Measurements from ENCODE around the gene ANKRD33B. TPM values are rescaled to one million over a fixed set of nuclear protein-coding genes. Genes with fewer than 3 reads are reported as not detected.

ANKRD33B gene
- total RNA-seq, 1 donor from 2014 or later, result 22.6 TPM

DNA sequence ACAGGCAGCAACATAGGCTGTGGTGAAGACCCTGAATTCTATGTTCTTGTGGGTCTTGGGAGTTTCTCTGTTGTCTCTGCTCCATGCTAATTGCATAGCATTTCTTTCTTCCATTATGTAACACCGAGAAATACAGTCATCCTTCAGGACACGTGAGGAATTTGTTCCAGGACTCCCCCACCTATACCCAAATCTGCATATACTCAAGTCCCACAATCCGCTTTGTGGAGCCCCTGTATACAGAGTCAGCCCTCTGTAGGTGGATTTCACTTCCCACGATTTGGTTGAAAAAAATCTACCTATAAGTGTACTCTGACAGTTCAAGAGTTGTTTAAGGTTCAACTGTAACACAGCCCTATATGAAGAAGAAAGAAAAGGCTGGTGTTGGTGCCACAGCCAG, 22.1 kb downstream of the ANKRD33B start:
- no peak for ATAC-seq

DNA sequence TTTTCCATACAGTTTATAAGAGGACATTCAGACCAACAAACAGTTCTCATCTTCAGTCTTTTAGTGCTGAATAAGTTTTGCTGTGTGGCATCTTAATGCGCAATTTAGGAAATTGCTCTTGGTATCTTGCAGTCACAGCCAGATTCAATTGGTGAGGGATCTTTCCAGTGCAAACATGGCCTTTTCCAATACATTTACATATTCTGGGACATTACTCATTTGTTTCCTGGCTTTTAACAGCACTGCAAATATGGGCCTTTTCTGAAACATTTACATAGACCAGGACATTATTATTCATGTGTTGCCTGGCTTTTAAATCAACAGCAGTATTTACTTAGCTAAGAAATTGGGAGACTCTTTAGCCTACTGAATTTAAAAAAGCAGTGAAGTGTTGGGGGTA, 22.7 kb downstream of the ANKRD33B start:
- intact Hi-C loops (cut with DNase I), result no loop called here
- ATAC-seq, result no peak
- DNase-seq (ENCODE audit: low spot score), result no peak

More for the DNA sequence above, 22.1 kb downstream of the ANKRD33B start:
- intact Hi-C loops (cut with DNase I), result no loop called here
- DNase-seq (ENCODE audit: low spot score), result no peak

DNA sequence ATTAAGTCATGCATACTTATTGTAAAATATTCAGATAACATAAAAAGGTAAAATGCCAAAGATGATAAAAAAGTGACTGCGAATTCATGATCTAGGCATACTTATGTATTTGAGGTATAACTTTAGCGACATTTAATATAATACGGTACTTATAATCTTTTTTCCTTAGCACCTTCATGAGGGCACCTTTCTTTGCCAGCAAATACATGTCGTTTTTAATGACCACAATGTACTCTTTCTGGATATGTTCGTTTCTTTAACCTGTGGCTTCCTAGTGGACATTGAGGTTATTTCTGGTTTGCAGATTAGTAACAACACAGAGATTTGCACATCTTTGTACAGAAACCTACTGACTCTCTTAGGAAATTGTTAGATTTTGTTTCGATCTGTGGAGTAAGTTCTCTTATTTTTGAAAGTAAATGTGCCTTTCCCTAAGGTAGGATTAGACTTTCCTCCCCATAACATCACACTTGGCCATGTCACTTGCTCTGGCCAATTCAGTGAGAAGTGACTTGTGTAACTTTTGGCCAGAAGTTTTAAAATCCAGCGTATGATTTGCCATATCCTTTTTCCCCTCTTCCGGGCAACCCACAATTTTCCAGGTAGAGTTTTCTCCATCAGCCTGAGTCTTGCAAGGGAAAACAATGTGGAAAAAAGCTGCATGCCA, 24.4 kb downstream of the ANKRD33B start:
- intact Hi-C loops (cut with DNase I), result no loop called here
- no peak for ATAC-seq
- DNase-seq (ENCODE audit: low spot score), result no peak

DNA sequence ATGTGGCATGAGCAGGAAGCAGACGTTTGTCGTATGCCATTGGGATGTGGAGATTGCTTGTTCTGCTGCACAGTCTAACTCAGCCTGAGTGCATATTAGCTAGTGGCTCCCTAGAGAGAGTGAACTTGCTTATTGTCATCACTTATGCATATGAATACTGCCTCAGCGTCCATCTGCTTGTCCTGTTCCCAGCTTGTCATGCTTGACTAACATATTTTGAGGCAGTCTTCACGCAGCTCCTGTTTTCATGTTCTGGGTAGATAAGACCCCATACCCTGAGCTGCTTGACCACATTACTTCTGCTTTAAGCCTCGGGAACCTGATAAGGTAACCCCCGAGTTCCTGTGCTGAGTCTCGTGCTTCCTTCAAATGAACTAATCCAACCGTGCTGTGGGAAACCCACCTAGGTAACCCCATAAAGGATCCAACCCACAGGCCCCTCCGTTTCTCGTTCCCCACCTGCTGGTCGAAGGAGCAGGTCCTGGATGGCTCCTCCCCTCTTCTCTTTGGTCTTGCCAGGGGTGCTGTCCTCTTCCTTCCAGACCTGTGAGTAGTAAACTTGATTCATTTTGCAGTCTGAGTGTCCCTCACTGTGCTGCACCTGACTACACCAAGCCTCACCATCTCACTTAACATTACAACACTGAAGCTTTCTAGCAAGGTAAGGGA, 25.0 kb downstream of the ANKRD33B start:
- DNase-seq (ENCODE audit: low spot score) (no peak), ATAC-seq (no peak)
- intact Hi-C loops (cut with DNase I), result no loop called here

DNA sequence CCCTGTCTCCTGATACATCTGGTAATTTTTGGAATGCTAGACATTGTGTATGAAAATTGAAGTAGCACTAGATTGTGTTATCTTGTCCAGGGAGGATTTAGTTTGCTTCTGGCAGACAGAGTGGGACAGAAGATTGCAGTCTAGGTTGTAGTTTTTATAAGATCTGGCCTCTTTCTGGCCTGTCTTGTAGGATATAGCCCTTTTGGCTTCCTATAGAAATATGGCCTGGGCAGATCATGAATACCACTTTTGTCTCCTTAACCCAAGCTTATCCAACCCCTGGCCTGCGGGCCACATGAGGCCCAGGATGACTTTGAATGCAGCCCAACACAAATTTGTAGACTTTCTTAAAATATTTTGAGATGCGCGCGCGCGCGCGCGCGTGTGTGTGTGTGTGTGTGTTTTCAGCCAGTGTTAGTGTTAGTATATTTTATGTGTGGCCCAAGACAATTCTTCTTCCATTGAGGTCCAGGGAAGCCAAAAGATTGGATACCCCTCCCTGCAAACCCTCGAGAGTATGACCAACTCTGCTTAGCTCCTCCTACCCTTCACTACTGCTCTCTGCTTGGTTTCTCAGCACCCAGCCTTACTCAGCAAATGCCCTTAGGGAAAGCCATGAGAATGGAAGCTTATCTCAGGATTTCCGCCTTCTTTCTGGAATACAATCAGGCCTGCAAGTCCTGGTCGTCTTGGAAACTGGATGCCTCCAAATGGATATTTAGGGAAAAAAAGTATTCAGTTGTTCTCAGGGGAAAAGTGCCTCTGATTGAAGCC, 26.5 kb downstream of the ANKRD33B start:
- intact Hi-C loops (cut with DNase I), result no loop called here
- DNase-seq (ENCODE audit: low spot score), result no peak
- ATAC-seq, result peak; percentile 76

DNA sequence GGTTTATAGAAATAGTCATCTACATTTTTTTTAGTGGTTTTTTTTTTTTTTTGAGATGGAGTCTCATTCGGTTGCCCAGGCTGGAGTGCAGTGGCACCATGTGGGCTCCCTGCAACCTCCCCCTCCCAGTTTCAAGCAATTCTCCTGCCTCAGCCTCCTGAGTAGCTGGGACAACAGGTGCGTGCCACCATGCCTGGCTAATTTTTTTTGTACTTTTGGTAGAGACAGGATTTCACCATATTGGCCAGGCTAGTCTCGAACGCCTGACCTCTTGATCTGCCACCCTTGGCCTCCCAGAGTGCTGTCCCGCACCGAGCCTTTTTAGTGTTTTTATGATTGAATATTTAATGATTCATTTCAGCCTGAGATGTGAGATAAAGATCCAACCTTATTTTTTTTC, 27.3 kb downstream of the ANKRD33B start:
- intact Hi-C loops (cut with DNase I), result no loop called here
- no peak for DNase-seq (ENCODE audit: low spot score)
- no peak for ATAC-seq

DNA sequence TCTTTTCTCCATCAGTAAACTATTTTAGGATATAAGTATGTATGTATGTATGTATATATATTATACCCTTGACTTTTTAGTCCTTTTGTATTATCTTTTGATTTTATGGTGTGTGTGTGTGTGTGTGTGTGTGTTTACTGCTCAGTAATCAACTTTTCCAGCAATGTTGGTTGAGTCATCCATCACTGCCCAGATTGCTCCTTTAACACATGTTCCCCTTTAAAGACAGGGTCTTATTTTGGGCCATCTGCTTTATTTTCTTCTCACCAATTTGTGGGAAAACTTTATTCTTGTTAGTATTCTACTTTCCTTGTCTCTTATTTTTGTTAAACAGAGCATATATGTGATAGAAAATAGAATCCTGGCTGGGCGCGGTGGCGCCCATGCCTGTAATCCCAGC, 28.1 kb downstream of the ANKRD33B start:
- intact Hi-C loops (cut with DNase I), result no loop called here

DNA sequence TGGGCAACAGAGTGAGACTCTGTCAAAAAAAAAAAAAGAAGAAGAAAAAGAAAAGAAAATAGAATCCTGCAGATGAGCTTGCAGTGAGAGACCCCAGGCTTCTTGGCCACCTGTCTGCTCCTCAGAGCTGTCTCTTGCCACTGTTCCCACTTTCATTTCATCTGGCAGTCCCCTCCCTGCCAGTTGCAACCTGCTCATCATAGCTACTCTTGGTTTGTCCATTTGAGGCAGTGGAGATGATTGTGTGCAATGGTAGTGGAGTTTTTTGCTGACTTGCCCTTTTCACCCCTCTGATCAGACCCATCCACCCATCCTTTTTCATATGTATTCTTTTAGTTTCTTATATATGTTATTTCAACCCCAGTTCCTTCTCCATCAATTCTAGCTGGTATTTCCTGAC, 28.7 kb downstream of the ANKRD33B start:
- no peak for DNase-seq (ENCODE audit: low spot score)
- ATAC-seq, result no peak
- intact Hi-C loops (cut with DNase I), result no loop called here

More for the DNA sequence above, 28.1 kb downstream of the ANKRD33B start:
- DNase-seq (ENCODE audit: low spot score) (no peak), ATAC-seq (no peak)

DNA sequence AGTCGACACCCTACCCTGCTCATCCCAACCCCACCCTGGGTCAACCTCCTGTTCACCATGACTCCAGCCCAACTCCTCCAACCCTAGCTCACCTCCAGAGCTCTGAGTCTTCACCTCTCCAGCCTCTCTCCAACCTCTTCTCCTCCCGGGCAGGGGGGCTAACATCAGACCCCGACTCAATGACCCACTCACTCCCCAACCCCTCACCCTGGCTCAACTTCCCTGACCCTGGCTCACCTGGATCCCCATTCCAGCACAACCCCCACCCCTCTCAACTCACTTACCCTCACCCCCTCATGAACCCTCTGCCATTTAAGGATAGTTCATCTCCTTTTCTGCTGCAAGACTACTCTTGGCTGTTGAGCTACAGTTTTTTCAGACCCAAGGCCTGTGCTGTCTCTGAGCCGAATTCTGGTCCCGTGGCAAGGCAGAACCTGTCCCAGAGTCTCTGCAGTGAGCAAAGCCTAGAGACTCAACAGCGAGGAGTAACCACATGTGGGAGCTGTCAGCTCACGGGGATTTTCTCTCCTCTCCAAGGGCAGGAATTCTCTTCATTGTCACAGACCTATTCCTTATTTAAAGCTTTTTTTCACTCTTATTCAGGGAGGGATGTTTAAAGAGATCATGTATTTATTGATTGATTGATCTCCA, 29.8 kb downstream of the ANKRD33B start:
- intact Hi-C loops (cut with DNase I), result no loop called here
- no peak for DNase-seq (ENCODE audit: low spot score)
- ATAC-seq, result no peak

DNA sequence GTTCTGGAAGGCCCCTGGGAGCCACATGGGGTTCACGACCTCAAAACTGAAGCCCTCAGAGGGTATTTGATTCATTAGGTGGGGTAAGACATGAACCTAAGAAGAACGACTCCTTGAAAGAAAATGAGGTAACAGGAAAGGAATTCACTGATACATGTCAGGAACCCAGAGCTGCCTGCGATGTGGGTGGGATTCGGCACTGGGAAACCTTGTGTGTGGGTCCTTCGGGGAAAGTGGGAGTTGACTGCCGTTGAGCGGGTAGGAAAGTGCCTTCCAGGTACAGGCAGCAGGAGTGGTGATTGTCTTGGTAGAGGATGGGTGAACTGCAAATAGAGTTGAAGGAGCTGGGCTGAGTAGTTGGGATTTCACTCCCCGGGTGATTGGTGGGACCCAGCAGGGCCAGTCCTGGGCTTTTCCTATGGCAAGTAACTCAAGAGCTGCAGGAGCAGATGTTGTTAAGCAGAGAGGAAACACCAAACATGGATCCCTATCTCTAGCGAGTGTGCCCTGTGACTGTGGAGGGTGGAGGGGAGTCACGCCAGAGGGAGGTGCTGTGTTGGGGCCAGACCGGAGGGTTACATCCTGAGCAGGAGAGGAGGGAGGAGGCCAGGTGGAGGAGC, 30.8 kb downstream of the ANKRD33B start:
- intact Hi-C loops (cut with DNase I), result no loop called here
- ATAC-seq (peak; percentile 14), DNase-seq (ENCODE audit: low spot score) (no peak)

DNA sequence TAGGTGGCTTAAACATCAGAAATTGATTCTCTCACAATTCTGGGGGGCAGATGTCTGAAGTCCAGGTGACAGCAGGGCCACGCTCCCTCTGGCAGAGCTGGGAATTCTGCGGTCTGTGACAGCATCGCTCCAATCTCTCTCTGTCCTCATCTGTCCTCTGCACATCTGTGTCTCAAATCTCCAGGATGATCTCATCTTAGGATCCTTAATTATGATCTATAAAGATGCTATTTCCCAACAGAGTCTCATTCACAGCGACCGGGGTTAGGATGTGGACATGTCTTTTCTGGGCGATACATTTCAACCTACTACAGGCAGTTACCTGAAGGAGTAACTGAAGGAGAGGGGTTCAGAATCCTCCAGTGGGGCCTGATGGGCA, 31.4 kb downstream of the ANKRD33B start:
- intact Hi-C loops (cut with DNase I), result no loop called here
- ATAC-seq (peak; percentile 77), DNase-seq (ENCODE audit: low spot score) (no peak)

DNA sequence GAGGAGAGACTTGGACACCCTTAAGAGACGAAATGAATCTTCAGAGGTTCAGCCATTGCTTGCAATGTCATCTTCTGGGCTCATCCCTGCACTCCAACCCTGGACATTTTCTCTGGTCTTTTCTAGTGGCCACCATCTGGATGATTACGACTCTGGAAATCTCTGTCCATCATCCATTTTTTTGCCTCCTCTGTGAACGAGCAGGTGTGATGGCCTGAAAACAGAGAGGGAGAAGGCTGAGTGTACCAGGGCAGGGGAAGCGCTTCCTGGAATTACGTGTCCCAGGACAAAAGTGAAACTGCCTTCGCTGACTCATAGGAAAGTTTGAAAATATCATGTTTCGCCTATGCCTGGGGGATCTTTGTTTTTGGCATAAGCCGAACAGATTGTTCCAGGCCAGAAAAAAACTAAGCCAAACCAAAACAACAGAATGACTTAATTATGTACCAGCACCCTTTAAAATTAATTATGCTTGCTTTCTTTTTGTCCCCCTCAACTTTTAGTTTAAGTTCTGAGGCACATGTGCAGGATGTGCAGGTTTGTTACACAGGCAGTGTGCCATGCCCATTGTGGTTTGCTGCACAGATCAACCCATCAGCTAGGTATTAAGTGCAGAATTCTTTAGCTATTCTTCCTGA, 31.9 kb downstream of the ANKRD33B start:
- DNase-seq (ENCODE audit: low spot score), result no peak
- peak; percentile 96 for ATAC-seq
- intact Hi-C loops (cut with DNase I), result no loop called here

DNA sequence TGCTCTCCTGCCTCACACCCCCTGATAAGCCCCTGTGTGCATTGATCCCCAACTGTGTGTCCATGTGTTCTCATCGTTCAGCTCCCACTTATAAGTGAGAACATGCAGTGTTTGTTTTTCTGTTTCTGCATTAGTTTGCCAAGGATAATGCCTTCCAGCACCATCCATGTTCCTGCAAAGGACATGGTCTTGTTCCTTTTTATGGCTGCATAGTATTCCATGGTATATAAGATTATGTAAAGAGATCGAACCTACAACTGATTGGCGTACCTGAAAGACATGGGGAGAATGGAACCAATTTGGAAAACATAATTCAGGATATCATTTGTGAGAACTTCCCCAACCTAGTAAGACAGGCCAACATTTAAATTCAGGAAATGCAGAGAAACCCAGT, 32.4 kb downstream of the ANKRD33B start:
- DNase-seq (ENCODE audit: low spot score) (no peak), ATAC-seq (no peak)
- intact Hi-C loops (cut with DNase I), result no loop called here

DNA sequence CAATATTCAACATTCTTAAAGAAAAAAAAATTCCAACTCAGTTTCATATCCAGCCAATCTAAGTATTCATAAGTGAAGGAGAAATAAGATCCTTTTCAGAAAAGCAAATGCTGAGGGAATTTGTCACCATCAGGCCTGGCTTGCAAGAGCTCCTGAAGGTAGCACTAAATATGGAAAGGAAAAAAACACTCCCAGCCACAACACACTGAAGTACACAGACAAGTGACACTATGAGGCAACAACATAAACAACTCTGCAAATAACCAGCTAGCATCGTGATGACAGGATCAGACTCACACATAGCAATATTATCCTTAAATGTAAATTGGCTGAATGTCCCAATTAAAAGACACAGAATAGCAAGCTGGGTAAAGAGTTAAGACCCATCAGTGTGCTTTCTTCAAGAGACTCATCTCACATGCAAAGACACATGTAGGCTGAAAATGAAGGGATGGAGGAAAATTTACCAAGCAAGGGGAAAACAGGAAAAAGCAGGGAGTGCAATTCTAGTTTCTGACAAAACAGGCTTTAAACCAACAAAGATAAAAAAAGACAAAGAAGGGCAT, 33.1 kb downstream of the ANKRD33B start:
- ATAC-seq, result no peak
- no peak for DNase-seq (ENCODE audit: low spot score)
- intact Hi-C loops (cut with DNase I), result no loop called here

DNA sequence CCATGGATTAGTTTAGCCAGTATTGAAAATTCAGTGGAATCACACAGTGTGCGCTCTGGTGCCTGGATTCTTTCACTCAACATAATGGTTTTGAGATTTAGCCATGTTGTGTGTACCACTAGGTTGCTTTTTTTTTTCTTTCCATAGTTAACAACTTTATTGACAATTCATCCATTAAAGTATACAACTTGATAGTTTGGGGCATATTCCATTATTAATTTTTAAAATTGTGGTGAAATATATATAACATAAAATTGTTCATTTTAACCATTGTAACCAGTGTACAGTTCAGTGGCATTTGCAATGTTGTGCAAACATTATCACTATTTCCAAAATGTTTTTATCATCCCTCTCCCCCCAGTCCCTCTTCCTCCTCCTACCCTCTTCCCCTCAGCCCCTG, 35.2 kb downstream of the ANKRD33B start:
- DNase-seq (ENCODE audit: low spot score) (no peak), ATAC-seq (no peak)
- intact Hi-C loops (cut with DNase I), result no loop called here

DNA sequence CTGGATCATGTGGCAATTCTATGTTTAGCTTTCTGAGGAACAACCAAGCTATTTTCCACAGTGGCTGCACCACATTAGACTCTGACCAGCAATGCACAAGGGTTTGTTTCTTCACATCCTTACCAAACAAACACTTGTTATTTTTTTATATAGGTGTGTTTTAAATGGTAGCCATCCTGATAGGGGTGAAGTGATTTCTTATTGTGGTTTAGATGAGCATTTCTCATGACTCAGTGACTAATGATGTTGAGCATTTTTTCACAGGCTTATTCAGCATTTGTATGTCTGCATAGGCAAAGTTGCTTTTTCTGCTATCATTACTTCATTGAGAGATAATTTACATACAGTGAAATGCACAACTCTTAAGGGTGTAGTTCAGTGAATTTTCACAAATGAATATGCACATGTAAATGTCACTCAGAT, 36.0 kb downstream of the ANKRD33B start:
- ATAC-seq, result no peak

DNA sequence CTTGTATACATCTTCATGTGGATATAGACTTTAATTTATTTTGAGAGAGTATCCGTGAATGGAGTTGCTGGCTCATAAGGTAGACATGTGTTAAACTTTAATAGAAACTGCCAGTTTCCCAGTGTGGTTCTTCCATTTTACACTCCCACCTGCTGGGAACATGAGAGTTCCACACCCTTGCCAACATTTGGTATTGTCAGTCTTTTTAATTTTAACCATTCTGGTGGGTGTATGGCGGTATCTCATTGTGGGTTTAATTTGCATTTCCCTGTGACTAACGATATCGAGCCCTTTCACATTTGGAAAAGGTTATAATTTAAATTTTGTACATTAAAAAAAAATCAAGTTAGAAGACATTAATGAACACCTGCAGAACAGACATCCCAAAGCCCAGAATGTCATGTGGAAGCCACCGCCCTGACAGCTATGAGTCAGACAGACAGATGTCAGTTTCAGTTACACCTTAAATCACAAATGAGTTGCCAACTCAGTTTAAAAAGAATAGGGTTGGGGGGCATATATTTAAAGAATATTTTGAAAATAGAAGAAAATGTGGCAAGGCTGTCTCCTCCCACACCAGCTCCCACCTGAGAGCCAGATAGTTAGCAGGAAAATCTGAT, 36.9 kb downstream of the ANKRD33B start:
- no peak for DNase-seq (ENCODE audit: low spot score)
- ATAC-seq, result no peak
- intact Hi-C loops (cut with DNase I), result no loop called here

More for the DNA sequence above, 36.0 kb downstream of the ANKRD33B start:
- no peak for DNase-seq (ENCODE audit: low spot score)
- intact Hi-C loops (cut with DNase I), result no loop called here

Measured in sciatic nerve (tissue), 2 donors.